WTC11 (cell line): ENCODE measurements around the gene OCA2. TPM values are rescaled to one million over a fixed set of nuclear protein-coding genes. Genes with fewer than 3 reads are reported as not detected.

ENCODE experiments used
- ATAC-seq: fragments of 200-7000 bp; cut with Tn5 transposase; 2 replicates; pipeline ENCODE4 v1.10.0; 2021; ENCODE audit warnings: mild to moderate bottlenecking, moderate library complexity
- CTCF ChIA-PET: fragments of 300-600 bp; sonication (Branson Sonifier 250); formaldehyde crosslinking; loops from one replicate; lab custom pipeline; 2021; ENCODE audit warnings: antibody characterized with exemption; lab: Charles Lee
- POLR2A ChIA-PET: fragments of 350-600 bp; sonication (Branson Sonifier 250); formaldehyde crosslinking; loops from one replicate; lab custom pipeline; 2021; ENCODE audit warnings: antibody characterized with exemption; lab: Charles Lee
- DNase-seq: peaks from one replicate; pipeline ENCODE4 v3.0.0; 2021; ENCODE audit warnings: low spot score
- H3K27ac Mint-ChIP-seq: 2 replicates; pipeline ENCODE4 v1.8.0; 2021; ENCODE audit warnings: mixed read lengths
- H3K27me3 Mint-ChIP-seq: 2 replicates; pipeline ENCODE4 v1.8.0; 2021; ENCODE audit warnings: low read depth, mild to moderate bottlenecking, moderate library complexity, mixed read lengths
- H3K36me3 Mint-ChIP-seq: 2 replicates; pipeline ENCODE4 v1.8.0; 2021; ENCODE audit warnings: mixed read lengths
- H3K4me1 Mint-ChIP-seq: 2 replicates; pipeline ENCODE4 v1.8.0; 2022; ENCODE audit warnings: mixed read lengths
- H3K4me3 Mint-ChIP-seq: 2 replicates; pipeline ENCODE4 v1.8.0; 2021; ENCODE audit warnings: mild to moderate bottlenecking, moderate library complexity, mixed read lengths
- H3K9me3 Mint-ChIP-seq: 2 replicates; pipeline ENCODE4 v1.8.0; 2021; ENCODE audit warnings: mixed read lengths
- AFF4 ChIP-seq: sonication (generic); formaldehyde crosslinking; IDR thresholded peaks from 2 replicates; pipeline ENCODE4 v1.8.1; 2023; ENCODE audit warnings: mild to moderate bottlenecking, missing genetic modification reagents, borderline replicate concordance
- ATF6 ChIP-seq: sonication (generic); formaldehyde crosslinking; IDR thresholded peaks from 2 replicates; pipeline ENCODE4 v1.8.1; 2023; ENCODE audit warnings: mild to moderate bottlenecking, missing genetic modification reagents
- FOXJ3 ChIP-seq: sonication (generic); formaldehyde crosslinking; IDR thresholded peaks from 2 replicates; pipeline ENCODE4 v1.9.0; 2021; ENCODE audit warnings: missing genetic modification reagents, mild to moderate bottlenecking, borderline replicate concordance
- FOXP4 ChIP-seq: sonication (generic); formaldehyde crosslinking; IDR thresholded peaks from 2 replicates; pipeline ENCODE4 v1.8.0; 2022; ENCODE audit warnings: mild to moderate bottlenecking, missing genetic modification reagents
- GABPB1 ChIP-seq: sonication (generic); formaldehyde crosslinking; IDR thresholded peaks from 2 replicates; pipeline ENCODE4 v1.8.1; 2023; ENCODE audit warnings: mild to moderate bottlenecking, missing genetic modification reagents
- JAZF1 ChIP-seq: fragments of 250-450 bp; sonication (Bioruptor Pico); IDR thresholded peaks from 2 replicates; pipeline ENCODE4 v1.9.0; 2021; ENCODE audit warnings: moderate library complexity, mild to moderate bottlenecking, inconsistent platforms
- JUN ChIP-seq: sonication (generic); formaldehyde crosslinking; IDR thresholded peaks from 2 replicates; pipeline ENCODE4 v1.8.0; 2023; ENCODE audit warnings: mild to moderate bottlenecking, missing genetic modification reagents
- MYBL2 ChIP-seq: sonication (generic); formaldehyde crosslinking; IDR thresholded peaks from 2 replicates; pipeline ENCODE4 v1.8.1; 2023; ENCODE audit warnings: mild to moderate bottlenecking, moderate library complexity, missing genetic modification reagents
- NR1H2 ChIP-seq: sonication (generic); formaldehyde crosslinking; IDR thresholded peaks from 2 replicates; pipeline ENCODE4 v1.9.0; 2021; ENCODE audit warnings: mild to moderate bottlenecking, moderate library complexity, missing genetic modification reagents
- PRDM15 ChIP-seq: sonication (generic); formaldehyde crosslinking; IDR thresholded peaks from 2 replicates; pipeline ENCODE4 v1.8.0; 2022; ENCODE audit warnings: missing genetic modification reagents
- SMAD3 ChIP-seq: sonication (generic); formaldehyde crosslinking; IDR thresholded peaks from 2 replicates; pipeline ENCODE4 v1.8.0; 2022; ENCODE audit warnings: missing genetic modification reagents, mild to moderate bottlenecking, borderline replicate concordance
- SOX15 ChIP-seq: fragments of 250-450 bp; sonication (Bioruptor Pico); IDR thresholded peaks from 2 replicates; pipeline ENCODE4 v1.9.0; 2021; ENCODE audit warnings: mild to moderate bottlenecking
- TEAD4 ChIP-seq: sonication (generic); formaldehyde crosslinking; IDR thresholded peaks from 2 replicates; pipeline ENCODE4 v1.8.0; 2022; ENCODE audit warnings: mild to moderate bottlenecking, missing genetic modification reagents
- TP53 ChIP-seq: sonication (generic); formaldehyde crosslinking; IDR thresholded peaks from 2 replicates; pipeline ENCODE4 v1.8.1; 2023; ENCODE audit warnings: mild to moderate bottlenecking, missing genetic modification reagents
- USF1 ChIP-seq: sonication (generic); formaldehyde crosslinking; IDR thresholded peaks from 2 replicates; pipeline ENCODE4 v1.8.0; 2022; ENCODE audit warnings: mild to moderate bottlenecking, missing genetic modification reagents
- USF2 ChIP-seq: sonication (generic); formaldehyde crosslinking; IDR thresholded peaks from 2 replicates; pipeline ENCODE4 v1.8.1; 2023; ENCODE audit warnings: mild to moderate bottlenecking, missing genetic modification reagents, moderate library complexity
- ZBTB21 ChIP-seq: sonication (generic); formaldehyde crosslinking; IDR thresholded peaks from 2 replicates; pipeline ENCODE4 v1.8.1; 2023; ENCODE audit warnings: mild to moderate bottlenecking, missing genetic modification reagents, borderline replicate concordance
- ZNF219 ChIP-seq: sonication (generic); formaldehyde crosslinking; IDR thresholded peaks from 2 replicates; pipeline ENCODE4 v1.8.0; 2023; ENCODE audit warnings: missing genetic modification reagents, mild to moderate bottlenecking, borderline replicate concordance
- ZNF512 ChIP-seq: sonication (generic); formaldehyde crosslinking; IDR thresholded peaks from 2 replicates; pipeline ENCODE4 v1.8.1; 2022; ENCODE audit warnings: missing genetic modification reagents, borderline replicate concordance
- ZNF671 ChIP-seq: fragments of 250-450 bp; sonication (Bioruptor Pico); IDR thresholded peaks from 2 replicates; pipeline ENCODE4 v1.8.0; 2021; ENCODE audit warnings: mild to moderate bottlenecking
- total RNA-seq: library from RNA; stranded (reverse); gene quantifications from 3 replicates; pipeline ENCODE4 v1.2.3, GENCODE V29; 2021

The OCA2 gene
- total RNA-seq, 1 experiment from 2014 or later: 0.39 TPM

- Mint-ChIP-seq H3K9me3 (no peaks in the 10 kb centered on the region; the same call in 1 of the 2 replicates), H3K27ac (no peak overlapping the region), H3K27me3 (no peaks in the 10 kb centered on the region), H3K36me3 (no peaks in the 10 kb centered on the region), H3K4me1 (no peaks in the 10 kb centered on the region), H3K4me3 (no peak overlapping the region)
- ChIA-PET POLR2A (no interaction called here), CTCF (interaction anchor here (4.6 kb wide), 1 partner anchor 66 kb away, joined by 13 read pairs; no protein-coding TSS in a partner anchor)
- TF ChIP-seq TP53 (CRISPR knock-in tag) (no peak), ZBTB21 (no peak), SMAD3 (CRISPR knock-in tag) (no peak), MYBL2 (CRISPR knock-in tag) (no peak), GABPB1 (CRISPR knock-in tag) (no peak), NR1H2 (CRISPR knock-in tag) (no peak), SOX15 (CRISPR knock-in tag) (no peak), TEAD4 (no peak), ATF6 (CRISPR knock-in tag) (no peak), FOXJ3 (CRISPR knock-in tag) (no peak)
- ATAC-seq (0 out of 2 replicates have a peak, but pooled peaks have one; percentile 16), DNase-seq (no peak)
Observed at GRCh38 chr15:27956285-27956684, 142.8 kb downstream of the OCA2 start.

- ChIA-PET POLR2A (no interaction called here), CTCF (interaction anchor here (4.6 kb wide), 1 partner anchor 67 kb away, joined by 13 read pairs; no protein-coding TSS in a partner anchor)
- Mint-ChIP-seq H3K27ac (no peak overlapping the region), H3K4me3 (no peak overlapping the region), H3K9me3 (no peaks in the 10 kb centered on the region), H3K4me1 (no peaks in the 10 kb centered on the region), H3K36me3 (no peaks in the 10 kb centered on the region)
- ATAC-seq: no peak
- TF ChIP-seq ZNF219 (CRISPR knock-in tag) (no peak), ZNF671 (no peak), ZNF512 (no peak), AFF4 (CRISPR knock-in tag) (no peak), PRDM15 (CRISPR knock-in tag) (no peak), USF1 (CRISPR knock-in tag) (no peak), JUN (CRISPR knock-in tag) (no peak), JAZF1 (CRISPR knock-in tag) (no peak), USF2 (CRISPR knock-in tag) (no peak), FOXP4 (no peak)
- TF ChIP-seq, all 79 proteins: peak for 0
- DNase-seq: no peak
- no peaks in the 10 kb centered on the region for H3K27me3 Mint-ChIP-seq
Observed at GRCh38 chr15:27955087-27955486, 144.0 kb downstream of the OCA2 start.
